GM19438 (cell line): Measurements from ENCODE around the gene SNAPC3.
"Not testable (repeated sequence)": the region's sequence is repeated elsewhere in the genome, so short reads cannot be mapped to it uniquely, and the experiment has no call there.

Experiments used
- ATAC-seq: cut with Tn5 transposase; IDR thresholded peaks from one replicate; pipeline ENCODE4 v1.9.1; 2021; ENCODE audit warnings: low read depth; ENCODE audit not compliant: unreplicated experiment

SNAPC3 gene

DNA sequence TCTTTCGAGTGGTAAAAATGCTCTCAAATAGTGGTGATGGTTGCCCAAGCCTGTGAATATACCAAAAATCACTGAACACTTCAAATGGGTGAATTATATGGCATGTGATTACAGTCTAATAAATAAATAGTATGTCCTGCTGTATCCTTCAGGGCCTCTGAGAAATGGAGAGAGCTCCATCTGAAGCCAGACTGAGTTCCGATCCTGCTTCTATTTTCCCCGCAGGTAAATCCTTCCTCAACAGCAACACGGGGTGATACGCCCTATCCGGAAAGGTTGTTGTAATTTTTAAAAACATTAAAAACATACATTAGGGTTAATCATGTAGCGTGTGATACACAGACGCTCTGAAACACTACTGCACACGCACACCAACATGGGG, 695 bp upstream of the SNAPC3 start:
- no peak for ATAC-seq

GRCh38 chr9:15423231-15423985, 732 bp downstream of the SNAPC3 start:
- no peak for ATAC-seq

DNA sequence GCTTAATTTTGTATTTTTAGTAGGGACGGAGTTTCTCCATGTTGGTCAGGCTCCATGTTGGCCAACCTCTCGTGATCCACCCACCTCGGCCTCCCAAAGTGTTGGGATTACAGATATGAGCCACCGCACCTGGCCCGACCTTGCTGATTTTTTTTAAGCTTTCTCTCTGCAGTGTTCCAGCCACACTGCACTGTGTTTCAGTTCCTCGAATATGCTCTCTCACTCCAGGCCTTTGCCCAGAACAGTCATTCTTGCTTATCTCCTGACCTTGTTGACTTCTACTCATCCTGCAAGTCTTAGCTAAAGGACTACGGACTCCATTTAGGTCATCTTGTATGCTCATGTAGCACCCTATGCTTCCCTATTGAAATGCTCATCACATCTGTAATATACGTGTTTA, 3.3 kb downstream of the SNAPC3 start:
- peak; percentile 49 for ATAC-seq

- ATAC-seq = not testable (repeated sequence)
These were observed 5.0 kb downstream of the SNAPC3 start for GRCh38 chr9:15427702-15428101.

DNA sequence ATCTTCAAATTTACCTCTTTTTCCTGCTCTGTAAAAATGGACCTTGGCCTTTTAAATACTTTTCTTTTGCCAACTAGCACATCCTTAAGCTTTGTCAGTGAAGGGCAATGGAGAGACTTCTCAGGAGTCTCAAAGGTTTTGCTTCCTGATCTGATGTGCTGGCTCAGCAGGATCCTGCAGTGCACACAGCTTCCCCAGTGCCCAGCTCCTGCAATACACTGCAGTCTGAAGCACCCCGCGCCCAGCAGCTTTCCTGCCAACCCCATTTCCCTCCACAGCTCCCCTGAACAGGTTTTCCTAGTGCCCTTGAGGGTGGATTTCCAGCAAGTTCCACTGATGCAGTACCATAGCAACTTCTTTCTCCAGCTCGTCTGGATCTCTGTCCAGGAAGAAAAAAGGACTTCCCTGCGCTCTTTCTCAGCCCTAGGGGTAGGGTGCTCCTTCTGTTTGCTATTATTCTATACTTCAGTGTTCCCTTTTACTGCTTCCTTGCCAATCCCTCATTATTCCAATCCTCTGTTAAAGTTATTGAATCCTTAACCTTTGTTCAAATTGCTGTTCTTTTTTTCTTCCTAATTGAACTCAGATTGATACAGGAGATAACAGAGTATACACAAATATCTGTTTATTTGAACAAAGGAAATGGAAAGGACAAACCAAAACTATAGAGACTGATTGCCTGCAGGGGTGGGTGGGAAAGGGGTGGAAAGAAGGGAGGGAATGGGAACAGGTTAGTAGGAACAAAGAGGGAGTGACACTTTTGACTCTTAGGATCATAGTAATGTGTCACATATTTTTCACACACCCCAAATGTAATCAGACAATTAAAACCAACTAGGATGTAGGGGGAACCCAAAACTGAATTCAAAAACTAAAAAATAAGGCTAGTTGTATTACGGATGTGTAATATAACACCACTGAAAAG, 8.5 kb downstream of the SNAPC3 start:
- ATAC-seq = no peak

GRCh38 chr9:15433191-15433590, 10.5 kb downstream of the SNAPC3 start:
- ATAC-seq = no peak

- ATAC-seq = no peak
These were observed 11.0 kb downstream of the SNAPC3 start for GRCh38 chr9:15433661-15434060.

DNA sequence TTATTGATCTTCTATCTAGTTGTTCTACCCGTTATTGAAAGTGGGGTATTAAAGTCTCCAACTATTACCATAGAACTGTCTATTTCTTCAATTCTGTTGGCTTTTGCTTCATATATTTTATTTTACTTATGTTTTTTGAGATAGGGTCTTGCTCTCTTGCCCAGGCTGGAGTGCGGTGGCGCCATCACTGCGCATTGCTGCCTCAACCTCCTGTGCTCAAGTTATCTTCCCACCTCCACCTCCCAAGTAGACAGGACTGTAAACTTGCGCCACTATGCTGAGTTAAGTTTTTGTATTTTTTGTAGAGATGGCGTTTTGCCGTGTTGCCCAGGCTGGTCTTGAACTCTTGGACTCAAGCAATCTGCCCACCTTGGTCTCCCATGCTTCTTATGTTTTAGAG, 16.2 kb downstream of the SNAPC3 start:
- ATAC-seq = no peak

DNA sequence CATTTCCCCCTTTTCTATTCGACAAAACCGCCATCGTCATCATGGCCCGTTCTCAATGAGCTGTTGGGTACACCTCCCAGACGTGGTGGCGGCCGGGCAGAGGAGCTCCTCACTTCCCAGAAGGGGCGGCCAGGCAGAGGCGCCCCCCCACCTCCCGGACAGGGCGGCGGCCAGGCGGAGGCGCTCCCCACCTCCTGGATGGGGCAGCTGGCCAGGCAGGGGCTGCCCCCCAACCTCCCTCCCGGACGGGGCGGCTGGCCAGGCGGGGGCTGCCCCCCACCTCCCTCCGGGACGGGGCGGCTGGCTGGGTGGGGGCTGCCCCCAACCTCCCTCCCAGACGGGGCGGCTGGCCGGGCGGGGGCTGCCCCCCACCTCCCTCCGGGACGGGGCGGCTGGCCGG, 19.2 kb downstream of the SNAPC3 start:
- ATAC-seq = not testable (repeated sequence)

DNA sequence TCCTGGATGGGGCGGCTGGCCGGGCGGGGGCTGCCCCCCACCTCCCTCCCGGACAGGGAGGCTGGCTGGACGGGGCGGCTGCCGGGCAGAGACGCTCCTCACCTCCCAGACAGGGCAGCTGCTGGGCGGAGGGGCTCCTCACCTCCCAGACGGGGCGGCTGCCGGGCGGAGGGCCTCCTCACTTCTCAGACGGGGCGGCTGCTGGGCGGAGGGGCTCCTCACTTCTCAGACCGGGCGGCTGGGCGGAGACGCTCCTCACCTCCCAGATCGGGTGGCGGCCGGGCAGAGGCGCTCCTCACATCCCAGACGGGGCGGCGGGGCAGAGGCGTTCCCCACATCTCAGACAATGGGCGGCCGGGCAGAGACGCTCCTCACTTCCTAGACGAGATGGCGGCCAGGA, 19.6 kb downstream of the SNAPC3 start:
- not testable (repeated sequence) for ATAC-seq

- ATAC-seq = no peak
These were observed 21.5 kb downstream of the SNAPC3 start for GRCh38 chr9:15444141-15444540.

- ATAC-seq = no peak
These were observed 31.3 kb downstream of the SNAPC3 start for GRCh38 chr9:15453956-15454355.

DNA sequence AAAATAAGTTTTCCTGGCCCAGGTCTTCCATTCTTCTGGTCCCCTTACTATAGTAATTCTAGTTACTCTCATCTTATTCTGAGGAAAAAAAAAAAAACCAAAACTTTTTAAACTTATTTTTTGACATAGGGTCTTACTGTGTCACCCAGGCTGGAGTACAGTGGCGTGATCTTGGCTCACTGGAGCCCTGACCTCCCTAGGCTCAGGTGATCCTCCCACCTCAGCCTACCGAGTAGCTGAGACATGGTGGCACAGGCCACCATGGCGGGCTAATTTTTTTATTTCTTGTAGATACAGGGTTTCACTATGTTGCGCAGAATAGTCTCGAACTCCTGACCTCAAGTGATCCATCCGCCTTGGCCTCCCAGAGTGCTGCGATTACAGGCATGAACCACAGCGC, 38.4 kb downstream of the SNAPC3 start:
- ATAC-seq = no peak

GRCh38 chr9:15461601-15462000, 38.9 kb downstream of the SNAPC3 start:
- ATAC-seq = no peak

DNA sequence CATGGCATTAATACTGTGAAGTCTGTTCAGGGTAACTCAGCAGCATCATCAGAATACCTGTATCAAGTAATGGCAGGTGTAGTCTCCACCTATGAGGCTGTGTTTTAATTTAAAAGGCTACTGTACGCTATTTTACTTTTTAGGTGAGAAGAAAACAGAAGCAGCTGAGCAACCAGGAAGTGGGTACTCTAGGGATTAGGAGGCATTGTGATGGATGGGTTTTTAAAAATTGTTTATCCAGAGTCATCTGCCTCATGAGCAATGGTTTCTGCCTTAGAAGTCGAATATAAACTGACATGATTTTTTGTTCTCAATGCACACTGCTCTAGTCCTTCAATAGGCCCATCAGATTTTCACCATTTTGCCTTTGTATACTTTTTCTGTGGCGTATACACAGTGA, 45.5 kb downstream of the SNAPC3 start:
- no peak for ATAC-seq

DNA sequence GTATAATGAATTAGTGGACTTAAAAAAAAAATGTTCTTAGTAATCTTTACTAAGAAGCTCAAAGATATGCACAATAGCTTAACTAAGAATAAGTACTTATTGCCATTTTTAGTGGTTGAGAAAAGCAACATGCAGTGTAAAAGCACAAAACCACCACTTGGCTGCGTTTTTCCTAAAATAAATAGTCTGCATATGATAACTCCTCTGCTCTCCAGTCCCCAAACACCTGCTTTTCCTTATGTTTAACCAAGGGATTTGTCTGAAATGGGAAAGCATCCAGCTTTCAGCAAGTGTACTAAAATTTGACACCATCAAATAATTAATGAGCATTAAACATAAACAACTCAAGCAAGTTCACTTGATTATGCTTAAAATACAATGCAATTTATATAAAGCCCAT, 46.7 kb downstream of the SNAPC3 start:
- ATAC-seq = no peak

GRCh38 chr9:15469862-15470261, 47.2 kb downstream of the SNAPC3 start:
- no peak for ATAC-seq

- no peak for ATAC-seq
These were observed 53.4 kb downstream of the SNAPC3 start for GRCh38 chr9:15475923-15476536.

DNA sequence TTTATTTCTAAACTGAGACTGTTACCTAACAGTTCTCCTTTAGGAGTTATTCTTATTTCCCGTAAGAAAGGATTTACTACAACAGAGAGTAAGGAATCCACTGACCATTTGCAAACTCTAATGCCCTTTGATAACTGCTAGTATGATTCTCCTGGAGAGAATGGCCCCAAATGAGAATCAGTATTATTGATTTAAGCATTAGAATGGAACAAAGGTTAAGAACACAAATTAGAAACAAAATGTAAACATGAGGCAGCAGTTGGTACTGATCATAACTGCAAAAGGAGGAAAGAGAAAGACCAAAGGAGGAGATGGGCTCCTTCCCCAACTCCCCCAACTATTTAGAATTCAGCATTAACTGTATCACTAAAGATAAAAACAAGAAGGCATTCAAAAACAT, 57.4 kb downstream of the SNAPC3 start:
- ATAC-seq = no peak

- no peak for ATAC-seq
These were observed 59.5 kb downstream of the SNAPC3 start for GRCh38 chr9:15482146-15482545.

DNA sequence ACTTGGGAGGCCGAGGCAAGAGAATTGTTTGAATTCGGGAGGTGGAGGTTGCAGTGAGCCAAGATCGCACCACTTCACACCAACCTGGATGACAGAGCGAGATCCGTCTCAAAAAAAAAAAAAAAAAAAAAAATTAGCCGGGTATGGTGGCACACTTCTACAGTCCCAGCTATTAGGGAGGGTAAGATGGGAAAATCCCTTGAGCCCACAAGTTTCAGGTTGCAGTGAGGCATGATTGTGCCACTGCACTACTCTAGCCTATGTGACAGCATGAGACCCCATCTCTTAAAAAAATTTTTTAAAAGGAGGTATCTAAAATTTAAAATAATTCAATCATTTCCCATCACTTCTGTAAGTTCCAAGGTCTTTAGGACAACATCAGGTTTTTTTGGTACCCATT, 62.1 kb downstream of the SNAPC3 start:
- no peak for ATAC-seq
